HG03439 (cell line): ENCODE results near the gene RNASE11.

Experiments
- ATAC-seq: cut with Tn5 transposase; IDR thresholded peaks from one replicate; pipeline ENCODE4 v1.9.1; 2021; ENCODE audit warnings: mild to moderate bottlenecking, moderate library complexity; ENCODE audit not compliant: unreplicated experiment

RNASE11 gene

DNA sequence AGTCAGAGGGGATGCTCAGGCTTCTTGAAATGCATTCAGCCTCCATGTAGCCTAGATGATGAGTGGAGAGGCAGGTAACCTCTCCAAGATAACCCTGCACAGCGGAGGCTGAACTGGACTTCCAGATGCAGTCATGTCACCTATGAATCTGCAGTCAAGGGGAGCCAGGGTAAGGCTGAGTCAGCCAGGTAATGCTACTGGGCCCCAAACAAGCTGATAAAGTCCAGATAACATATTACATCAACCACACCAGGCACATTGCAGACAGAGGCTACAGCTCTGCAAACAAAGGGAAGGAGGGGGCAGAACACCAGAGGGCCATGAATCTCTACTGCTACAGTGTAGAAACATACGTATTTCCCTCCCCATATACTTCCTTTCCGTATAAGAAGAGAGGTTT is 40.9 kb downstream of the RNASE11 start:
- no peak for ATAC-seq

DNA sequence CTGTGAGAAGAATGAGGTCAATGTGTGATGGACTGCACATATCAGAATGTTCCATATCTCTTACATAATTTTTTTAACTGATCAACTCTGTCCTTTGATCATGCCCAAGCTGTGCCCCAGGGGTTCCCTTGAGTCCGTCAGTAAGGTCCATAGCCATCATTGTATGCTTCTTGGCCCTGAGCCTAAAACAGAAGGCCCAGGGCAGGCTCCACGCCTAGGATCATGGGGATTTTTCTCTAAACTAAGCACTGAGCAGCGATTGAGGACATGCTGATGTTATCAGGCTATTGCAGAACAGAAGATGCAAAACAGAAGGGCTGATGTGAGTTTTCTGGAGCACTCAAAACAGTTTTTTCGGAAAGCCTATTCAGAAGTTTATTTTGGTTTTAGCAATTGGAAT is 47.9 kb downstream of the RNASE11 start:
- ATAC-seq = no peak
